ENCODE data around the gene KCNJ1.

- TF ChIP-seq POLR2A (IDR thresholded peaks at IDR 0.05; ENCODE audit: control extremely low read depth in 1 of 2, low read depth in 2 of 2, low read length in 2 of 2) (no peak), ASH2L (IDR thresholded peaks at IDR 0.05; ENCODE audit: low read length) (no peak), ZNF274 (IDR thresholded peaks at IDR 0.05; ENCODE audit: borderline replicate concordance, extremely low read depth, low read length) (no peak), HDAC2 (IDR thresholded peaks at IDR 0.05; ENCODE audit: borderline replicate concordance in 1 of 2, low read depth in 2 of 2, low read length in 2 of 2) (no peak), TBP (IDR thresholded peaks at IDR 0.05; ENCODE audit: low read depth, low read length) (no peak), BRCA1 (IDR thresholded peaks at IDR 0.05; ENCODE audit: low read depth, low read length) (no peak), CBX8 (IDR thresholded peaks at IDR 0.05; ENCODE audit: borderline replicate concordance, low read depth, low read length) (no peak)
- TF ChIP-seq, protein P1, sequence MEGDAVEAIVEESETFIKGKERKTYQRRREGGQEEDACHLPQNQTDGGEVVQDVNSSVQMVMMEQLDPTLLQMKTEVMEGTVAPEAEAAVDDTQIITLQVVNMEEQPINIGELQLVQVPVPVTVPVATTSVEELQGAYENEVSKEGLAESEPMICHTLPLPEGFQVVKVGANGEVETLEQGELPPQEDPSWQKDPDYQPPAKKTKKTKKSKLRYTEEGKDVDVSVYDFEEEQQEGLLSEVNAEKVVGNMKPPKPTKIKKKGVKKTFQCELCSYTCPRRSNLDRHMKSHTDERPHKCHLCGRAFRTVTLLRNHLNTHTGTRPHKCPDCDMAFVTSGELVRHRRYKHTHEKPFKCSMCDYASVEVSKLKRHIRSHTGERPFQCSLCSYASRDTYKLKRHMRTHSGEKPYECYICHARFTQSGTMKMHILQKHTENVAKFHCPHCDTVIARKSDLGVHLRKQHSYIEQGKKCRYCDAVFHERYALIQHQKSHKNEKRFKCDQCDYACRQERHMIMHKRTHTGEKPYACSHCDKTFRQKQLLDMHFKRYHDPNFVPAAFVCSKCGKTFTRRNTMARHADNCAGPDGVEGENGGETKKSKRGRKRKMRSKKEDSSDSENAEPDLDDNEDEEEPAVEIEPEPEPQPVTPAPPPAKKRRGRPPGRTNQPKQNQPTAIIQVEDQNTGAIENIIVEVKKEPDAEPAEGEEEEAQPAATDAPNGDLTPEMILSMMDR (IDR thresholded peaks at IDR 0.05; ENCODE audit: control extremely low read depth in 1 of 3, insufficient read depth in 1 of 3, low read depth in 1 of 3, low read length in 3 of 3), result no peak
These were observed at the start of gene KCNJ1 for GRCh38 chr11:128867277-128867676.

Data from H1 (cell line).